Ectodermal cell (in vitro differentiated cells): Measurements from ENCODE around the gene CNPY3.
A peak's percentile ranks its signal among the peaks of the same experiment; 100 is the strongest.

Source experiments
- H3K27ac ChIP-seq: 2 replicates; pipeline ENCODE4 v1.7.0; 2013; ENCODE audit warnings: mild to moderate bottlenecking, low read depth, low read length; ENCODE audit not compliant: insufficient read depth, poor library complexity, severe bottlenecking
- H3K27me3 ChIP-seq: 2 replicates; pipeline ENCODE4 v1.7.0; 2013; ENCODE audit warnings: mild to moderate bottlenecking, low read length; ENCODE audit not compliant: insufficient read depth, control insufficient read depth, poor library complexity, severe bottlenecking
- H3K36me3 ChIP-seq: one replicate; pipeline ENCODE4 v1.7.0; 2013; ENCODE audit warnings: low read length; ENCODE audit not compliant: control insufficient read depth, insufficient read depth
- H3K4me1 ChIP-seq: one replicate; pipeline ENCODE4 v1.7.0; 2013; ENCODE audit warnings: low read length; ENCODE audit not compliant: control insufficient read depth, insufficient read depth
- H3K4me3 ChIP-seq: 2 replicates; pipeline ENCODE4 v1.7.0; 2013; ENCODE audit warnings: low read depth, low read length, control low read depth; ENCODE audit not compliant: insufficient read depth
- H3K9me3 ChIP-seq: 2 replicates; pipeline ENCODE4 v1.7.0; 2013; ENCODE audit warnings: mild to moderate bottlenecking, low read length, moderate library complexity; ENCODE audit not compliant: control insufficient read depth
- WGBS, 2 experiments: methylation state at CpG; one replicate each; pipeline ENCODE4 v1.1.7; 2013; ENCODE audit warnings: missing lambda C conversion rate in 2 of 2; 5-methylcytosine and 5-hydroxymethylcytosine counted together

Gene CNPY3

GRCh38 chr6:42915732-42916131 is 13.5 kb upstream of the CNPY3 start, which contains the start of gene PTCRA:
PTCRA (plus strand) TSS chr6:42916053; CDS start chr6:42916070, 17 bp downstream.
- Histone ChIP-seq H3K27me3 (no peaks in the 10 kb centered on the region), H3K9me3 (no peaks in the 10 kb centered on the region), H3K36me3 (no peaks in the 10 kb centered on the region), H3K4me3 (no peak within 1 kb of the TSS), H3K27ac (no peak within 1 kb of the TSS), H3K4me1 (no peaks in the 10 kb centered on the region)
- 92 to 94% methylated on average over 10 of the region's 10 CpGs for WGBS, 2 experiments

GRCh38 chr6:42916288-42916687 is 13.0 kb upstream of the CNPY3 start:
- Histone ChIP-seq H3K36me3 (no peaks in the 10 kb centered on the region), H3K27me3 (no peaks in the 10 kb centered on the region), H3K4me3 (no peak overlapping the region), H3K4me1 (no peaks in the 10 kb centered on the region), H3K9me3 (no peaks in the 10 kb centered on the region), H3K27ac (no peak overlapping the region)
- WGBS, 2 experiments = 88 to 98% methylated on average over 1 of the region's 1 CpG

- Histone ChIP-seq H3K27ac (no peak overlapping the region), H3K36me3 (no peaks in the 10 kb centered on the region), H3K4me3 (no peak overlapping the region), H3K9me3 (no peaks in the 10 kb centered on the region), H3K4me1 (no peaks in the 10 kb centered on the region), H3K27me3 (no peaks in the 10 kb centered on the region)
- 87 to 88% methylated on average over 6 of the region's 6 CpGs for WGBS, 2 experiments
These were observed 7.5 kb upstream of the CNPY3 start for GRCh38 chr6:42921801-42922200.

- H3K4me3 ChIP-seq = no peak overlapping the region
- no peaks in the 10 kb centered on the region for H3K9me3 ChIP-seq
- WGBS, 2 experiments = 94 to 100% methylated on average over 2 of the region's 2 CpGs
These were observed 5.6 kb upstream of the CNPY3 start for GRCh38 chr6:42923666-42924065.

GRCh38 chr6:42925248-42925857 is 3.9 kb upstream of the CNPY3 start:
- Histone ChIP-seq H3K36me3 (no peaks in the 10 kb centered on the region), H3K4me1 (no peaks in the 10 kb centered on the region), H3K4me3 (no peak overlapping the region), H3K27ac (no peak overlapping the region), H3K9me3 (no peaks in the 10 kb centered on the region), H3K27me3 (no peaks in the 10 kb centered on the region)
- 91% methylated on average over 23 of the region's 23 CpGs for WGBS, 2 experiments

More at GRCh38 chr6:42923666-42924065, 5.6 kb upstream of the CNPY3 start:
- Histone ChIP-seq H3K27me3 (no peaks in the 10 kb centered on the region), H3K36me3 (no peaks in the 10 kb centered on the region), H3K27ac (no peak overlapping the region), H3K4me1 (no peaks in the 10 kb centered on the region)

- WGBS, 2 experiments = 1 to 2% methylated on average over 16 of the region's 16 CpGs
- H3K27ac ChIP-seq = peak overlapping the region; percentile 97
These were observed 611 bp downstream of the CNPY3 start for GRCh38 chr6:42929821-42930360.

GRCh38 chr6:42932412-42932811 is 3.1 kb downstream of the CNPY3 start:
- Histone ChIP-seq H3K36me3 (peaks cover 18% of the 10 kb centered on the region), H3K4me1 (no peaks in the 10 kb centered on the region), H3K4me3 (no peak overlapping the region), H3K27ac (no peak overlapping the region), H3K9me3 (no peaks in the 10 kb centered on the region), H3K27me3 (no peaks in the 10 kb centered on the region)
- 90 to 92% methylated on average over 3 of the region's 3 CpGs for WGBS, 2 experiments

More at GRCh38 chr6:42929821-42930360, 611 bp downstream of the CNPY3 start:
- no peaks in the 10 kb centered on the region for H3K9me3 ChIP-seq
- no peaks in the 10 kb centered on the region for H3K4me1 ChIP-seq
- H3K27me3 ChIP-seq = no peaks in the 10 kb centered on the region
- peak overlapping the region; percentile 42 for H3K4me3 ChIP-seq
- peaks cover 9% of the 10 kb centered on the region for H3K36me3 ChIP-seq

- Histone ChIP-seq H3K4me3 (no peak overlapping the region), H3K4me1 (no peaks in the 10 kb centered on the region), H3K27ac (no peak overlapping the region), H3K36me3 (peaks cover 23% of the 10 kb centered on the region), H3K27me3 (no peaks in the 10 kb centered on the region), H3K9me3 (no peaks in the 10 kb centered on the region)
- 87 to 92% methylated on average over 3 of the region's 3 CpGs for WGBS, 2 experiments
These were observed 3.9 kb downstream of the CNPY3 start for GRCh38 chr6:42933205-42933604.

GRCh38 chr6:42935322-42935721 is 6.0 kb downstream of the CNPY3 start:
- Histone ChIP-seq H3K9me3 (no peaks in the 10 kb centered on the region), H3K36me3 (peaks cover 24% of the 10 kb centered on the region), H3K27ac (no peak overlapping the region), H3K4me1 (no peaks in the 10 kb centered on the region), H3K27me3 (no peaks in the 10 kb centered on the region), H3K4me3 (no peak overlapping the region)
- 96 to 98% methylated on average over 7 of the region's 7 CpGs for WGBS, 2 experiments

GRCh38 chr6:42936398-42936797 is 7.1 kb downstream of the CNPY3 start:
- Histone ChIP-seq H3K36me3 (peaks cover 24% of the 10 kb centered on the region), H3K4me1 (no peaks in the 10 kb centered on the region), H3K27ac (no peak overlapping the region), H3K9me3 (no peaks in the 10 kb centered on the region), H3K27me3 (no peaks in the 10 kb centered on the region), H3K4me3 (no peak overlapping the region)
- 94 to 96% methylated on average over 11 of the region's 11 CpGs for WGBS, 2 experiments
